ENCODE data around the gene IPMK.

GRCh38 chr10:58212622-58213021, 55.1 kb downstream of the IPMK start:
- TF ChIP-seq POLR2A (IDR thresholded peaks at IDR 0.05; ENCODE audit: low read length): no peak
- TF ChIP-seq GATA1 (IDR thresholded peaks at IDR 0.05; ENCODE audit: low read depth, low read length): no peak
